ENCODE data around the gene PQBP1. TPM values are rescaled to one million over a fixed set of nuclear protein-coding genes. Genes with fewer than 3 reads are reported as not detected.
A peak's percentile ranks its signal among the peaks of the same experiment; 100 is the strongest.

The PQBP1 gene
- total and polyA plus RNA-seq, 2 of the 13 experiments (the other 11 are each of a cell fraction or from before 2014, with no cell fraction given) = 58.1 to 80.9 TPM

- in situ Hi-C loops (cut with HindIII; ENCODE audit: extremely low pct_ligation_motif_present, low pct_unique_long_range_greater_than_20kb) (no loop called here), intact Hi-C loops (cut with micrococcal nuclease; ENCODE audit: unreplicated experiment) (no loop called here)
- FAIRE-seq (peak; percentile 82), ATAC-seq (peak; percentile 91), DNase-seq (ENCODE audit: low spot score) (peak; percentile 76)
- H3K27me3 ChIP-seq (ENCODE audit: control insufficient read depth in 1 of 2, insufficient read depth in 2 of 2, low read length in 2 of 2) = no peaks in the 10 kb centered on the region
- peak overlapping the region; percentile 76 for H3K4me2 ChIP-seq (ENCODE audit: low read depth, low read length)
- H3K9me3 ChIP-seq (ENCODE audit: low read length) = no peaks in the 10 kb centered on the region
- peaks cover 11% of the 10 kb centered on the region for H3K79me2 ChIP-seq (ENCODE audit: insufficient read depth, low read length)
- H3K9ac ChIP-seq (ENCODE audit: insufficient read depth, low read depth, low read length) = peak overlapping the region; percentile 43; the same call in 1 of the 2 replicates
- no CpG with 5 or more reads among the region's 68 CpGs for WGBS (ENCODE audit: low lambda C conversion rate)
- ChIA-PET POLR2A (interaction anchor here (0.5 to 2.1 kb wide), 8 partner anchors 12 to 316 kb away, joined by 3 to 11 read pairs (median 5); partner anchors contain the start of genes HDAC6 and SLC35A2), CTCF (ENCODE audit: low intra/inter-chr PET ratio, low total read pairs) (no interaction called here)
- H3K4me1 ChIP-seq (ENCODE audit: insufficient read depth, low read length) = peaks cover 28% of the 10 kb centered on the region
- BruUV-seq (replicated peaks) = no TSS peak
- H3K4me3 ChIP-seq (replicated peaks in 1 of 3; ENCODE audit: insufficient read depth in 1 of 3, low read depth in 2 of 3, low read length in 3 of 3) = peak overlapping the region; percentile 45 to 69 (median 64); a peak in 5 of 6 replicates
- H3K27ac ChIP-seq (ENCODE audit: extremely low read length, insufficient read depth, low read length) = peak overlapping the region; percentile 56
- H2AFZ ChIP-seq (ENCODE audit: low read length) = no peak overlapping the region
- no peaks in the 10 kb centered on the region; the same call in 1 of the 2 replicates for H4K20me1 ChIP-seq (ENCODE audit: insufficient read depth, low read length)
- H3K36me3 ChIP-seq (replicated peaks in 1 of 2; ENCODE audit: control insufficient read depth in 1 of 2, insufficient read depth in 2 of 2, low read length in 2 of 2) = peaks cover 0 to 6% of the 10 kb centered on the region in 2 experiments; a peak in 1 of 5 replicates
- no peak for TF ChIP-seq MXI1 (IDR thresholded peaks at IDR 0.05; ENCODE audit: borderline replicate concordance, low read depth, low read length)
- TF ChIP-seq SSRP1 (CRISPR knock-in tag; IDR thresholded peaks at IDR 0.05) = no peak
- no peak for TF ChIP-seq SIX4 (CRISPR knock-in tag; IDR thresholded peaks at IDR 0.05)
- TF ChIP-seq HBP1 (CRISPR knock-in tag; IDR thresholded peaks at IDR 0.05; ENCODE audit: low read depth) = no peak
- TF ChIP-seq ZEB1 (IDR thresholded peaks at IDR 0.05; ENCODE audit: insufficient replicate concordance, low read depth) = no peak
- TF ChIP-seq NFIB (CRISPR knock-in tag; IDR thresholded peaks at IDR 0.05; ENCODE audit: borderline replicate concordance) = no peak
- TF ChIP-seq ZNF3 (CRISPR knock-in tag; IDR thresholded peaks at IDR 0.05) = no peak
- no peak for TF ChIP-seq ZBTB38 (CRISPR knock-in tag; IDR thresholded peaks at IDR 0.05)
- no peak for TF ChIP-seq SKIL (CRISPR knock-in tag; IDR thresholded peaks at IDR 0.05; ENCODE audit: borderline replicate concordance)
- no peak for TF ChIP-seq ZNF549 (CRISPR knock-in tag; IDR thresholded peaks at IDR 0.05)
- no peak for TF ChIP-seq E2F2 (CRISPR knock-in tag; IDR thresholded peaks at IDR 0.05; ENCODE audit: borderline replicate concordance)
- no peak for TF ChIP-seq ZKSCAN8 (CRISPR knock-in tag; IDR thresholded peaks at IDR 0.05; ENCODE audit: borderline replicate concordance)
- TF ChIP-seq ELK4 (CRISPR knock-in tag; IDR thresholded peaks at IDR 0.05; ENCODE audit: borderline replicate concordance) = no peak
- TF ChIP-seq TARDBP (CRISPR knock-in tag; IDR thresholded peaks at IDR 0.05) = no peak
- peak; percentile 43; the same call in 1 of the 2 replicates for TF ChIP-seq GABPB1 (CRISPR knock-in tag; IDR thresholded peaks at IDR 0.05)
- TF ChIP-seq TBX2 (CRISPR knock-in tag; IDR thresholded peaks at IDR 0.05; ENCODE audit: borderline replicate concordance) = peak; percentile 41; the same call in 1 of the 2 replicates
- TF ChIP-seq ZNF451 (CRISPR knock-in tag; IDR thresholded peaks at IDR 0.05) = no peak
- TF ChIP-seq KAT2B (IDR thresholded peaks at IDR 0.05; ENCODE audit: borderline replicate concordance, low read depth, low read length) = no peak
Observed at GRCh38 chrX:48891402-48892288, 6.1 kb upstream of the PQBP1 start.
